D721Med (cell line): ENCODE results near the gene LIN7B.
A peak's percentile ranks its signal among the peaks of the same experiment; 100 is the strongest.

Experiments used
- DNase-seq: peaks from one replicate; pipeline ENCODE4 v3.0.0; 2011; ENCODE audit warnings: low spot score; ENCODE audit not compliant: insufficient read length
- FAIRE-seq: peaks from 2 replicates; lab custom pipeline; 2011; peaks lifted over from hg19 to GRCh38; lab: Jason Lieb, UNC
- CTCF ChIP-seq: IDR thresholded peaks from 2 replicates; pipeline ENCODE4 v1.5.1; 2012; ENCODE audit warnings: mild to moderate bottlenecking, control low read depth; ENCODE audit not compliant: insufficient read depth; ENCODE audit errors: missing control alignments

Gene LIN7B

GRCh38 chr19:49114630-49115363, 627 bp downstream of the LIN7B start:
- no peak for TF ChIP-seq CTCF
- DNase-seq (no peak), FAIRE-seq (no peak)

- DNase-seq, result no peak
- TF ChIP-seq CTCF, result no peak
These were observed 2.4 kb downstream of the LIN7B start for GRCh38 chr19:49116544-49116943.

GRCh38 chr19:49117677-49118564, 3.8 kb downstream of the LIN7B start:
- no peak for FAIRE-seq
- no peak for DNase-seq
- no peak for TF ChIP-seq CTCF

More at GRCh38 chr19:49116544-49116943, 2.4 kb downstream of the LIN7B start:
- no peak for FAIRE-seq

GRCh38 chr19:49118565-49119410, 4.6 kb downstream of the LIN7B start, which contains the start of gene C19orf73:
C19orf73 (minus strand) TSS chr19:49119143; CDS start chr19:49119022, 121 bp downstream.
- FAIRE-seq (no peak), DNase-seq (peak; percentile 92)
- TF ChIP-seq CTCF, result no peak

- FAIRE-seq (no peak), DNase-seq (no peak)
- TF ChIP-seq CTCF, result no peak
These were observed 5.5 kb downstream of the LIN7B start, which contains the start of gene PPFIA3 for GRCh38 chr19:49119411-49120324. PPFIA3 (plus strand) TSS chr19:49119544; CDS start chr19:49127874, 8,330 bp downstream.

- TF ChIP-seq CTCF, result no peak
- DNase-seq (no peak), FAIRE-seq (no peak)
These were observed 6.1 kb downstream of the LIN7B start for GRCh38 chr19:49120325-49120683.
